GOT3 (cell line): ENCODE measurements around the gene SSX1.
"Not testable (repeated sequence)": the region's sequence is repeated elsewhere in the genome, so short reads cannot be mapped to it uniquely, and the experiment has no call there.

Source experiments
- DNase-seq: peaks from one replicate; lab custom pipeline; 2025; ENCODE audit warnings: mixed read lengths; lab: John Stamatoyannopoulos, UW

SSX1 gene, protein sequence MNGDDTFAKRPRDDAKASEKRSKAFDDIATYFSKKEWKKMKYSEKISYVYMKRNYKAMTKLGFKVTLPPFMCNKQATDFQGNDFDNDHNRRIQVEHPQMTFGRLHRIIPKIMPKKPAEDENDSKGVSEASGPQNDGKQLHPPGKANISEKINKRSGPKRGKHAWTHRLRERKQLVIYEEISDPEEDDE

DNA sequence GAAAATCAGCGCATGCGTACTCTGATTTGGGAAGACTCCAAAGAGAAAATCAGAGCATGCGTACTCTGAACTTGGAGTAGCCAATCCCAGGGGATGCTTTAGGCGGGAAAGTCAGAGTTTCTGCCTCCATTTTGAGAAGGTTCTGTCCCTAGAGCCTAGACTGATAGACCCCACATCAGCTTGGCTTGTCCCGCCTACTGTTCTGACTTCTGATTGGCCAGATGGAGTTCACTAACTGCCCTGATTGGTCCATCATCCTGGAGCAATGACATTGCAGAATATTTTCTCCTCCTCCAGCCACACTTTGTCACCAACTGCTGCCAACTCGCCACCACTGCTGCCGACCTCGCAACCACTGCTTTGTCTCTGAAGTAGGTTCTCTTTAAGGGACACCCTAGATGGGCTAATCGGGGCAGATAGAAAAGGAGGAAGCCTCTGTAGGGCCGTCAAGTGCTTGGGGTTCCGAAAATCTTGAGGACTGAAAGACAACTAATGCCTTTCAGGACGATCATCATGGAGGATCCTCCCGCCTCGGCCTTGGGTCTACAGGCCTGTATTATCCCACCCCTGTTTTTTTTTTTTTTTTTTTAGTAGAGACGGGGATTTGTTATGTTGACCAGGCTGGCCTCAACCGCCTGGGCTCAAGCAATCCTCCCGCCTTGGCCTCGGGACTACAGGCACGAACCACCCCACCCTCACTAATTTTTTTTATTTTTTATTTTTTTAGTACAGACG is at the start of gene SSX1:
Gene SSX1, plus strand, starts transcription at position 331 of the 735 bp plus-strand sequence. CDS start 1,850 bp downstream, outside the sequence.
- DNase-seq: not testable (repeated sequence)

DNA sequence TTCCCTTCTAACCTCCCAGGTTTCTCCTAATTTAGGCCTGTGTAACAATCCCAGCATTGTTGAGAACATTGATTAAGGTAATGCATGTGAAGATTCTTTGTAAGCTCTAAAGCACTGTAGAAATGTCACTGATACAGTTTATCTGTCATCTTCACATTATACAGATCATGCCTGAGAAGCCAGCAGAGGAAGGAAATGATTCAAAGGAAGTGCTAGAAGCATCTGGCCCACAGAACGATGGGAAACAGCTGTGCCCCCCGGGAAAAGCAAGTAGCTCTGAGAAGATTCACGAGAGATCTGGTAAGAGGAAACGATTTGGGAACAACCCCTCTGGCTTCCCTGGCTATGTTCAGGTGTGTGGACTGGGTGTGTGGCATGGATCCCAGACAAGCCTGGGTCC is 40.9 kb upstream of the SSX1 start:
- DNase-seq: not testable (repeated sequence)

DNA sequence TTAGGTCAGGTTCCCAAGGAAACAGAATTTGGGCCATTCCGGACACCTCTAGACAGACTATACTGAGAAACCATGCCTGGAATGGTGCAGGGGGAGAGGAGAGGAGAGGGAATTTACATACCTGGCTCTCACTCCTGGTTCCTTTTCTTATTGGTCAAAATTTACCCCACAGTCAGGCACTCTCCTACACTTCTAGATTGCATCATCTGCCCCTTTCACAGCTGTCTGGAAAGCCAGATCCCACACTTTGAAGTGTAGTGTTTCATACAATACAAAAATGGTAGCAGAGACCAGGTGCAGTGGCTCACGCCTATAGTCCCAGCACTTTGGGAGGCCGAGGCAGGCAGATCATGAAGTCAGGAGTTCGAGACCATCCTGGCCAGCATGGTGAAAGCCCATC is 31.0 kb upstream of the SSX1 start:
- not testable (repeated sequence) for DNase-seq

DNA sequence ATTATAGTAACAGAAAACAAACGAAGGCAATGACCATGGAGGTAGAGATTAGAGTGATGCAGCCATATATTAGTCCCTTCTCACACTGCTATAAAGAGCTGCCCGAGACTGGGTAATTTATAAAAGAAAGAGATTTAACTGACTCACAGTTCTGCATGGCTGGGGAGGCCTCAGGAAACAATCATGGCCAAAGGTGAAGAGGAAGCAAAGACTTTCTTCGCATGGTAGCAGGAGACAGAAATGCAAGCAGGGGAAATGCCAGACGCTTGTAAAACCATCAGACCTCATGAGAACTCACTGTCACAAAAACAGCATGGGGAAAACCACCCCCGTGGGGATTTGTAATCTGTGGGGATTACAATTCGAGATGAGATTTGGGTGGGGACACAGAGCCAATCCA is 2.2 kb upstream of the SSX1 start:
- DNase-seq: not testable (repeated sequence)

DNA sequence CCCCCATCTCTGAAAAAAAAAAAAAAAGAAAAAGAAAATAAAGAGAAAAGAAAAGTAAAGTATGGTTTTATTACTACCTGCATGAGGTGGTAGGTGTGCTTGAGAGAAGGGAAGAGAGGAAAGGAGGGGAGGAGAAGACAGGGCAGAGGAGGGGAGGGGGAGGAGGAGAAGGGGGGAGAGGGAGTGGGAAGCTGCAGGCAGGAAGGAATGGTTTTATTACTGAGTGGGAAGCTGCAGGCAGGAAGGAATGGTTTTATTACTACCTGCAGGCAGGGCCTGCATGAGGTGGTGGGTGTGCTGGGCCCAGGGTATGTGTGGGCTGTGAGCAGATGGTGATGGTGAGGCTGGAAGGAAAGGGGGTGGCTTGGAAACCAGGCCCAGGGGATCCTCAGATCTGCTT is 19.2 kb downstream of the SSX1 start:
- not testable (repeated sequence) for DNase-seq

DNA sequence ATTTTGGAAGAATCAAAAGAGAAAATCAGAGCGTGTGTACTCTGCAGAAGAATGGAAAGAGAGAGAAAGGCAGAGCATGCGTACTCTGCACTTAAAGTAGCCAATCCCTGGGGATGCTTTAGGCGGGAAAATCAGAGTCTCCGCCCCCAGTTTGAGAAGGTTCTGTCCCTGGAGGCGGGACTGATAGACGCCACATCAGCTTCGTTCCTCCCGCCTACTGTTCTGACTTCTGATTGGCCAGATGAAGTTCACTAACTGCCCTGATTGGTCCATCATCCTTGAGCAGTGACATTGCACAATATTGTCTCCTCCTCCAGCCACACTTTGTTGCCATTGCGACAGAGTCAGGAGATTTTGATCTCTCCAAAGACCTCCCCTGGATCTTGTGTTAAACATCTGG is 23.8 kb downstream of the SSX1 start:
- DNase-seq: no peak

DNA sequence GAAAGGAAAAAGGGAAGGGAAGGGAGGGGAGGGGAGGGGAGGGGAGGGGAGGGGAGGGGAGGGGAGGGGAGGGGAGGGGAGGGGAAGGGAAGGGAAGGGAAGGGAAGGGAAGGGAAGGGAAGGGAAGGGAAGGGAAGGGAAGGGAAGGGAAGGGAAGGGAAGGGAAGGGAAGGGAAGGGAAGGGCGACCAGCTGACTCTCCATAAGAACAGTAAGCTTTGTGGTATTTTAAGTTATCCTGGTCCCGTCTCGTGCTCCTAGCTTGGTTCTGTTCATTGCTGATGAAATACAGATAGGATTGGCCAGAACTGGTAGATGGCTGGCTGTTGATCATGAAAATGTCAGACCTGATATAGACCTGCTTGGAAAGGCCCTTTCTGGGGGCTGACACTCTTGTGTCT is 25.5 kb downstream of the SSX1 start:
- not testable (repeated sequence) for DNase-seq

DNA sequence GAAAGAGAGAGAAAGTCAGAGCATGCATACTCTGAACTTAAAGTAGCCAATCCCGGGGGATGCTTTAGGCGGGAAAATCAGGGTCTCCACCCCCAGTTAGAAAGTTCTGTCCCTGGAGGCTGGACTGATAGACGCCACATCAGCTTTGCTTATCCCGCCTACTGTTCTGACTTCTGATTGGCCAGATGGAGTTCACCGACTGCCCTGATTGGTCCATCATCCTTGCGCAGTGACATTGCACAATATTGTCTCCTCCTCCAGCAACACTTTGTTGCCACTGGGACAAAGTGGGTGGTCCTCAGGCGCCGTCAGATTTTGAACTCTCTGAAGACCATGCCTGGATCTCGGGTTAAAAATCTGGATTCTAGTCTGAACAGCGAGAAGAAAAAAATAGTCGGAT is 51.0 kb downstream of the SSX1 start:
- no peak for DNase-seq

DNA sequence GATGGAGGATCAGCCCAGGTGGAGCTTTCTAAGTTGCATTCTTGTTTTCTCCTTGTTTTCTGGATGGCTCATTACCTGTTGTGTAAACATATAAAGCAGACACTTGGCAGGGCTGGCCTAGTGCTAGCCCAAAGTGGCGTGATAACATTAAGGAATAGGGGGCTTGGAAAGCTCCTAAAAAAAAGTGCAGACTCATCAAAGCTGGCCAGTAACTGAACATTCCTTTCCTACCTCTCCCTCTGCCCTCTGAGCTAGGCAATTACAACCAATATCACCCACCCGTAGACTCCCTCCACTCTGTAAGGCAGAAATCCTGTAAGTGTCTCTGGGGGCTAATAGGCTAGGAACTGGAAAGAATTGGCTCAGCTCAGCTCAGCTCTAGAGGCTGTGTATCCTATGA is 58.8 kb downstream of the SSX1 start:
- not testable (repeated sequence) for DNase-seq
